ENCODE measurements around the gene ABHD16B.
A peak's percentile ranks its signal among the peaks of the same experiment; 100 is the strongest.

ABHD16B gene

GRCh38 chr20:63908008-63908682 is 46.8 kb downstream of the ABHD16B start:
- TF ChIP-seq CTCF (conservative IDR thresholded peaks at IDR 0.05; ENCODE audit: low read depth) = no peak
- DNase-seq (ENCODE audit: low spot score) = no peak
- CTCF ChIA-PET = interaction anchor here (0.6 to 1.0 kb wide), 3 partner anchors 12 to 21 kb away, joined by 3 read pairs; no protein-coding TSS in a partner anchor
- POLR2A ChIA-PET (ENCODE audit: low non-redundant PET) = no interaction called here
- peak overlapping the region; percentile 88 for H3K27ac ChIP-seq

GRCh38 chr20:63911176-63911575 is 49.9 kb downstream of the ABHD16B start:
- TF ChIP-seq CTCF (conservative IDR thresholded peaks at IDR 0.05; ENCODE audit: low read depth) = no peak
- peak overlapping the region; percentile 88 for H3K27ac ChIP-seq
- CTCF ChIA-PET = interaction anchor here (0.7 to 0.8 kb wide), 2 partner anchors 62 to 415 kb away, joined by 3 to 5 read pairs; no protein-coding TSS in a partner anchor
- POLR2A ChIA-PET (ENCODE audit: low non-redundant PET) = interaction anchor here (0.9 to 1.3 kb wide), 2 partner anchors 46 to 372 kb away, joined by 3 to 10 read pairs; partner anchors contain the start of gene TPD52L2
- peak; percentile 97 for DNase-seq (ENCODE audit: low spot score)

Data from RWPE1 (cell line).